ENCODE results near the gene MMP1. TPM values are rescaled to one million over a fixed set of nuclear protein-coding genes. Genes with fewer than 3 reads are reported as not detected.

Gene MMP1
- total and polyA plus RNA-seq, 2 of the 4 experiments (the other 2 are of a cell fraction), result 166 to 245 TPM

- no peaks in the 10 kb centered on the region for H3K36me3 ChIP-seq (ENCODE audit: control insufficient read depth, insufficient read depth, low read length)
- intact Hi-C loops (cut with micrococcal nuclease) (no loop called here), dilution Hi-C loops (cut with HindIII; ENCODE audit: low sequenced_read_pairs, unreplicated experiment) (no loop called here), in situ Hi-C loops (cut with MboI; ENCODE audit: low sequenced_read_pairs) (no loop called here)
- no peak overlapping the region for H2BK5ac ChIP-seq (ENCODE audit: low read depth, low read length, poor library complexity, severe bottlenecking)
- 66% methylated on average over 2 of the region's 2 CpGs; no CpG with 5 or more reads in 1 of the 2 experiments for WGBS, 2 experiments (ENCODE audit: extremely low coverage in 2 of 2, insufficient read length in 1 of 2)
- ChIA-PET POLR2A (ENCODE audit: unreplicated experiment) (no interaction called here), CTCF (no interaction called here)
- H3K4me2 ChIP-seq (ENCODE audit: low read depth, low read length), result no peak overlapping the region
- no peak for ATAC-seq (ENCODE audit: low read depth)
- no peak overlapping the region for H2BK15ac ChIP-seq (ENCODE audit: low read depth, low read length)
- no peak overlapping the region for H4K8ac ChIP-seq (ENCODE audit: low read depth in 2 of 2, low read length in 2 of 2)
- H3K9me3 ChIP-seq (ENCODE audit: control insufficient read depth, insufficient read depth, low read length), result no peaks in the 10 kb centered on the region
- no peak overlapping the region for H2BK20ac ChIP-seq (ENCODE audit: low read depth, low read length)
- no peak overlapping the region for H3K27ac ChIP-seq (ENCODE audit: insufficient read depth, low read length)
- no peak overlapping the region for H3K14ac ChIP-seq (replicated peaks; ENCODE audit: low read depth, low read length)
- no peak overlapping the region for H3K23ac ChIP-seq (ENCODE audit: low read depth, low read length)
- H4K5ac ChIP-seq (ENCODE audit: low read depth, low read length), result no peak overlapping the region
- no peaks in the 10 kb centered on the region for H3K27me3 ChIP-seq (ENCODE audit: control insufficient read depth, insufficient read depth, low read length)
- H2AFZ ChIP-seq (replicated peaks; ENCODE audit: low read length, poor library complexity), result no peak overlapping the region
- no peak overlapping the region for H3K18ac ChIP-seq (ENCODE audit: low read depth, low read length)
- no peak for DNase-seq
- H2AK5ac ChIP-seq (ENCODE audit: low read depth, low read length), result no peak overlapping the region
- H2BK120ac ChIP-seq (ENCODE audit: low read depth, low read length), result no peak overlapping the region
- H3K4ac ChIP-seq (ENCODE audit: low read depth, low read length), result no peak overlapping the region
- H4K91ac ChIP-seq (ENCODE audit: insufficient read depth, low read depth, low read length), result no peak overlapping the region
- BruUV-seq (replicated peaks), result no TSS peak
- TF ChIP-seq ELK1 (IDR thresholded peaks at IDR 0.05; ENCODE audit: borderline replicate concordance, low read depth, low read length) (no peak), CEBPB (IDR thresholded peaks at IDR 0.05; ENCODE audit: low read depth, low read length) (no peak), CHD1 (IDR thresholded peaks at IDR 0.05; ENCODE audit: low read depth, low read length) (no peak), SMC3 (IDR thresholded peaks at IDR 0.05; ENCODE audit: low read depth, low read length) (no peak), RCOR1 (IDR thresholded peaks at IDR 0.05; ENCODE audit: insufficient replicate concordance, low read length) (no peak), RAD21 (IDR thresholded peaks at IDR 0.05; ENCODE audit: low read length) (no peak), USF2 (IDR thresholded peaks at IDR 0.05; ENCODE audit: low read depth, low read length) (no peak), MXI1 (IDR thresholded peaks at IDR 0.05; ENCODE audit: borderline replicate concordance, low read depth, low read length) (no peak), MAFK (IDR thresholded peaks at IDR 0.05; ENCODE audit: low read depth, low read length) (no peak)
- H3K4me3 ChIP-seq (ENCODE audit: insufficient read depth, low read depth, low read length), result no peak overlapping the region
- H3K4me1 ChIP-seq (ENCODE audit: control insufficient read depth, insufficient read depth, low read length), result no peaks in the 10 kb centered on the region
- H3K56ac ChIP-seq (ENCODE audit: extremely low read depth, insufficient read depth, low read length), result no peak overlapping the region
- no peak overlapping the region for H3K9ac ChIP-seq (ENCODE audit: low read depth, low read length)
- no peaks in the 10 kb centered on the region for H4K20me1 ChIP-seq (ENCODE audit: insufficient read depth, low read length)
- H3K79me1 ChIP-seq (ENCODE audit: low read depth in 1 of 2, low read length in 2 of 2), result no peaks in the 10 kb centered on the region
- H2AK9ac ChIP-seq (replicated peaks; ENCODE audit: low read depth, low read length, poor library complexity), result no peak overlapping the region
- H3K9me1 ChIP-seq (ENCODE audit: insufficient read depth, low read length), result peaks cover 3% of the 10 kb centered on the region; the same call in 1 of the 2 replicates
Observed at GRCh38 chr11:102783720-102784119, 14.2 kb downstream of the MMP1 start.

All from IMR-90 (cell line).